Activated CD8-positive, alpha-beta memory T cell treated with anti-CD3 and anti-CD28 coated beads for 36 hours (primary cell): Measurements from ENCODE around the gene USB1. TPM values are rescaled to one million over a fixed set of nuclear protein-coding genes. Genes with fewer than 3 reads are reported as not detected.

Experiments
- CTCF ChIA-PET: fragments of 350-600 bp; sonication (Branson Sonifier 250); formaldehyde crosslinking; loops from one replicate; lab custom pipeline; 2021; ENCODE audit warnings: antibody characterized with exemption; lab: Charles Lee
- POLR2A ChIA-PET: fragments of 350-600 bp; sonication (Branson Sonifier 250); formaldehyde crosslinking; loops from one replicate; lab custom pipeline; 2021; ENCODE audit warnings: antibody characterized with exemption; lab: Charles Lee
- total RNA-seq, 2 experiments: library from RNA; stranded (reverse); gene quantifications; one replicate each; pipeline ENCODE4 v1.2.3, GENCODE V29; 2021

The USB1 gene
- total RNA-seq, 2 experiments from 2014 or later: 67.7 to 71.0 TPM

DNA sequence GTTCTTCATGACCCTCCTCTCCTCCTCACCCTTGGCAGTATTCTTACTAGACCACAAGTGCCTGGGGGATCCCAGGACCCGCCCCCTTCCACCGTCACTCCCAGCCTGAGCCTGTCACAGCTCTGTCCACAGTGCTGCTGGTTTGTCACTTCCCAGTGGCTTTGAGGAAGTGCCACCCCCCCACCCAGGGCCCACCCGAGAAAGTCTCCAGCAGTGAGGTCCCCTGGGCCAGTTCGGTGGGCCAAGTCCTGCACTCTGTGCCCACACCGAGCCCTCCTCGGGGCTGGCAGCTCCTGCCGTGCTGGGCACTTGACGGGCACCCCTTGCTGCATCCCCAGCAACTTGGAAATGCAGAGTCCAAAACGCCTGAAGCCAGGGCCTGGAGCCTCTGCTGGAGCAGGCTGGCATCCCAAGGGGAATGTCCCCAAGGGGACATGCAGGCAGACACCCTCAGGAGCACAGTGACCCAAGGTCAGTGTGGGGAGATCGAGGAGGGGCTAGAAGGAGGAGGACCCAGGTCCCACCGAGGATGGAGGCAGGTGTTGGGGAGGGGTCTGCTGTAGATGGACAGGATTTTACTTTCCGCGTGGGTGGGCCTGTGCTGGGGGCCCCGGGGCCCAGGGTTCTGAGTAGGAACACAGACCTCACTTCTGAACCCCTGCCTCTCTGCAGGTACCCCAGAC, 39.9 kb downstream of the USB1 start:
- ChIA-PET POLR2A (no interaction called here), CTCF (interaction anchor here (1.1 kb wide), 1 partner anchor 9 kb away, joined by 3 read pairs; no protein-coding TSS in a partner anchor)

DNA sequence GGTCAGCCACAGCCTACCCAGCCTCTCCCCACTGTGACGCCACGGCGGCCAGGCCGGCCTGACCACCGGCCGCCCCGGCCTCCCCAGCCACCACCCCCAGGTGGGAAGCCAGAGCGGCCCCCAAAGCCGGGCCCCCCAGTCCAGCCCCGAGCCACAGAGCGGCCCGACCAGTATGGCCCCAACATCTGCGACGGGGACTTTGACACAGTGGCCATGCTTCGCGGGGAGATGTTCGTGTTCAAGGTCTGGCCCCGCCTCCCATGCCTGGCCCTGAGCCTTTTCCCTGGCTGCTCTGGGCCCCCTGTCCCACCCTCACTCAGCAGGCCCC, 40.4 kb downstream of the USB1 start:
- POLR2A ChIA-PET: no interaction called here
- CTCF ChIA-PET: interaction anchor here (1.1 kb wide), 1 partner anchor 9 kb away, joined by 3 read pairs; no protein-coding TSS in a partner anchor

DNA sequence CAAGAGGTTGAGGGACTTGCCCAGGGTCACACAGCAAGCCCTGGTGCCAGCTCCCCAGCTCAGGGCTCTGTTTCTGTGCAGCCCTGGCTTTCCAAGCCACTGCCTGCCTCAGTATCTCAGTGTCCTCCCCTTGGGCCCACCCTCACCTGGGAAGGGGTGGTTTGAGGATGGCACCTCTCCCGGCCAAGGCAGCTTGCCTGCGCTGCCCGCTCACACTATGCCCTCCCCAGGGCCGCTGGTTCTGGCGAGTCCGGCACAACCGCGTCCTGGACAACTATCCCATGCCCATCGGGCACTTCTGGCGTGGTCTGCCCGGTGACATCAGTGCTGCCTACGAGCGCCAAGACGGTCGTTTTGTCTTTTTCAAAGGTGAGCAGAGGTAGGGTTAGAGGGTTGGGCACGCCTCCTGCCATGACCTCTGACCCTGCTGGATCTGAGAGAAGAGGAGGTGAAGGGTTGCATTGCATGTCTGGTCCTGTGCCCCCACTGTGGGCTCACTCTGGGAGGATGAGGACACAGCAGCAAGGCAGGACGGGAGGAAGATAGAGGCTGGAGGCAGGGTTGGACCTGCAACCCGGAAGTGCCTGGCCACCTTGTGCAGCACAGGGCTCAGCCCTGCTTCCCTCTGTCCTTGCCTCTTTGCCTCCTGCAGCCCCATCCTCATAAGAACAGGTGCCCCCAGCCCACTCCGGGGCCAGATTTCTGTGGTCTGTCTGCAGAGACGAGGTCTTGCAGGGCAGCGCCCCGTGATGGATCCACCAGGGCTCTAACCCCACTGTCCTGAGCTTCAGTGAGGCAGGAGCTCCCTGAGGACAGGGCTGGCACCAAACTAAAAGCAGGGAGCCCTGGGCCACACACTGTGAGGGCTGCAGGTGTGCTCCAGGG, 41.0 kb downstream of the USB1 start:
- CTCF ChIA-PET: interaction anchor here (1.1 kb wide), 1 partner anchor 10 kb away, joined by 3 read pairs; no protein-coding TSS in a partner anchor
- POLR2A ChIA-PET: no interaction called here

DNA sequence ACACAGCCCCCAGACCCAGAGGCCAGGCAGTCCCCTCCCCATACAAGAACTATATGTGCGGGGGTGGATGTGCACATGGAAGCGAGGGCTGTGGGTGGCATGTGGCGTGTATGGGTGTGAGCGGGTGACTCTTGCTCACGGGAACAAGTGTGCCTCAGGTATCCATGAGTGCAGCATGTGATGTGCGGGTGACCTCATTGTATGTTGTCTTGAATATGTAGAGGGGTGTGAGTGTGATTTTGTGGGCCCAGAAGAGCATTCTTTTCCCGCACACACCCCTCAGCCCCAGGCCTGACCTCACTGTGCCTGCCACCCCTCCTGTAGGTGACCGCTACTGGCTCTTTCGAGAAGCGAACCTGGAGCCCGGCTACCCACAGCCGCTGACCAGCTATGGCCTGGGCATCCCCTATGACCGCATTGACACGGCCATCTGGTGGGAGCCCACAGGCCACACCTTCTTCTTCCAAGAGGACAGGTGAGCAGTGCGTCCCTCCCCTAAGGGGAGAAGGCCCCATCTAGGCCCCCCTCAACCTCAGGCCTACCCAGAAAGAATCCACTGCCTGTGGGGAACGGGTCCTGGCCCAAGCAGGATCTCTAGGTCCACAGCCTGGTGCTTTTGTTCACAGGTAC, 41.8 kb downstream of the USB1 start:
- CTCF ChIA-PET: no interaction called here
- POLR2A ChIA-PET: no interaction called here

DNA sequence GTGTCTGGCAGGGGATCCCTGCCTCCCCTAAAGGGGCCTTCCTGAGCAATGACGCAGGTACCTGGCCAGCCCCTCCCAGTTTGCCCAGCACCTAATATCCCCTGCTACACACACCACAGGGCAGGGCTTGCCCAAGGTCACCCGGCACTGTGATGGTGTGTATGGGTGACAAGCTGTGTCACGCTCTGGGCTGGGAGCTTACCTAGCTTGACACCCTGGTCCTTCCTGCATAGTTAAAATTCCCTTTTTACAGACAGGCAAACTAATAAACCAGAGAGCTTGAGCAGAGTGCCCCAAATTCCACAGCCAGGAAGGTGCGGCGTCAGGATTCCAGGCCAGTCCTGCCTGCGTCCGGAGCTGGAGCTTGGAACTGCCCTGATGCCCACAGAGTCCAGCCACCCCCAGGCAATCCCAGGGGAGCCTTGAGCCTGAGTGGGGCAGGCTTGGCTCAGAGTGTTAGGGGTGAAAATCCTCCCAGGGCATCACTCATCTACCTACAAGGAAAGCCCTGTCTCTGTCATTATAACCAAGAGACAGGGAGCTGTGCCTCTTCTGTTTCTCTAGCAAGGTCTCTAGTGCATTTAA, 42.5 kb downstream of the USB1 start:
- ChIA-PET CTCF (interaction anchor here (0.9 kb wide), 1 partner anchor 54 kb away, joined by 3 read pairs; no protein-coding TSS in a partner anchor), POLR2A (no interaction called here)

DNA sequence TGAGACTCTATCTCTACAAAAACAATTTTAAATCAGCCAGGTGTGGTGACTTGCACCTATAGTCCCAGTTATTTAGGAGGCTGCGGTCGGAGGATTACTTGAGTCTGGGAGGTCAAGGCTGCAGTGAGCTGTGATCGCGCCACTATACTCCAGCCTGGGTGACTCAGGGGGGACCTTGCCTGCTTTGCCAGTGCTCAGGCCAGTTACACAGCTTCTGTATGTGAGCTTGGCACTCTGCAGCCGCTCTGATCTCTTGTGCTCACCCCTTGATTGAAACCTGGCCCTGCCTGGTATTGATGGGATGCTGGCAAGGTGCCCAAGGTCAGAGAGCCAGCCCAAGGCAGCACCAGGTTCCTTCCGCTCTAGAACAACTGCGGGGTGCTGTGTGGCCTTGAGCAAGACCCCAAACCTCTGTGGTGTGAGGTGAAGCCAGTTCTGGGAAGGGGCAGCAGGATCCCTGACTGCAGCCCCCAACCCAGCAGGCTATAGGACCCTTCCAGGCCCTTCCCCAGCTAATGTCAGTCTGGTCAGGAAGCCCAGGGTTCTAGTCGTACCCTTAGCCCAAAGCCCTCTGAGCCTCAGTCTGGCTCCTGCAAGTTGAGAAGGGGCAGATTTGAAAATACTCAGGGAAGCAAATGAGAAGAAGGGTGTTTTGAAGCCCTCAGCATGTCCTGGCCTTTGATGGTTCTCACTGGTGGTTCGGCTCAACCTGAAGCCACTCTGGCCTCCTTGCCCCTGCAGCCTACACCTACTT, 43.2 kb downstream of the USB1 start:
- CTCF ChIA-PET: interaction anchor here (0.9 kb wide), 1 partner anchor 53 kb away, joined by 3 read pairs; no protein-coding TSS in a partner anchor
- POLR2A ChIA-PET: no interaction called here

DNA sequence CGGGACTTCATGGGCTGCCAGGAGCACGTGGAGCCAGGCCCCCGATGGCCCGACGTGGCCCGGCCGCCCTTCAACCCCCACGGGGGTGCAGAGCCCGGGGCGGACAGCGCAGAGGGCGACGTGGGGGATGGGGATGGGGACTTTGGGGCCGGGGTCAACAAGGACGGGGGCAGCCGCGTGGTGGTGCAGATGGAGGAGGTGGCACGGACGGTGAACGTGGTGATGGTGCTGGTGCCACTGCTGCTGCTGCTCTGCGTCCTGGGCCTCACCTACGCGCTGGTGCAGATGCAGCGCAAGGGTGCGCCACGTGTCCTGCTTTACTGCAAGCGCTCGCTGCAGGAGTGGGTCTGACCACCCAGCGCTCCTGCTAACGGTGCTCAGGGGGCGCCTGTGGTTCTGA, 43.9 kb downstream of the USB1 start:
- ChIA-PET POLR2A (no interaction called here), CTCF (no interaction called here)

DNA sequence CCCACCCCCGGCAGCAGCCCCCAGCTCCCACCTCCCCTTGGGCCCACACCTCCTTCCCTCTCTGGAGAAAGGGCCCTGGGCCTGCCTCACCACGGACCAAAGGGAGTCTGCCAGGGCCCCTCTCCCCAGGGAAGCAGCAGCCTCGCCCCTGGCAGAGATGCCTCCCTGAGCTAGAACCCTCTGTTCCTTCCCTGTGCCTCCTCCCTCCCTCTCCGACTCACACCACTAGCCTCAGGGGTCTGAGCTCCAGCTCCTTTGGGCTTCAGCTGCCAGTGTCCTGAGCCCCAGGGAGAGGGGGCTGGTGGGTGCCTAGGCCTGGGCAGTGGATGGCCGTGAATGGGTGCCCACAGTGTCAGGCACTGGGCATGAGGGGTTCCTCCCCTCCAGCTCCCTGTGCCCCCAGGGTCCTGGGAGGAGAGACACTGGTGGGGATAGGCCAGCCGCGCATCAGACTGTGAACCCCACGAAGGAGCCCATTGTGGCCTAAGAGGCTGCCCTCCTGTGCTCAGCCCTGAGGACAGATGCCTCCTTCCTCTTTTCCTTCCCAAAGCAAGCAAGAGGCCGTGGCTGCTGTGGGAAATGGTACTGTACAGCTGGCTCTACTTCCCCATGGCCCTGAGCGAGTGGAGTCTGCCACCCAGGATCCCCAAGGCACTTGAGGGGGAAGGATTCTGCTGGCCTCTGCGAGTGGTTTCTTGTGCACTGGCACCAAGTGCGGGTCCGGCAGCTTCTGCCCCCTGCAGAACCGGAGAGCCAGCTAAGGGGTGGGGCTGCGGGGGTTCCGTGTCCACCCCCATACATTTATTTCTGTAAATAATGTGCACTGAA, 45.1 kb downstream of the USB1 start:
- CTCF ChIA-PET: no interaction called here

DNA sequence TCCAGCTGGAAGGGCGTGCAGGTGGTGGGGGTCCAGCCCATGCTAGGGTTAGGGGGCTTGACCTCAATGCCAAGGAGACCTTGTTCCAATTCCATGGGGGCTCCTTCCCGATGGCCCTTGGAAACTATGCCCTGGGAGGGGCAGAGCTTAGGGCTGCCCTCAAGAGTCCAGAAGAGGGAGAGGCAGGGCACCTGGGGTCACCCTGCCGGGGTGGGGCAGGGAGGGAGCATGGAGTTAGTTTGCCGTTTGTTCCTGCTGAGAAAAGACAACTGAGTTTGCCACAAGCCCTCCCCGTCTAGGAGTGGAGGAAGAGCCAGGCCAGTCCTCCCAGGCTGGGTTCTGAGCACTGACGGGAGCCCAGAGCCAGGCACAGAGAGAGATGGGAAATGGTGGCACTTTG, 45.7 kb downstream of the USB1 start:
- ChIA-PET POLR2A (no interaction called here), CTCF (no interaction called here)

More for the DNA sequence above, 45.1 kb downstream of the USB1 start:
- POLR2A ChIA-PET: no interaction called here

DNA sequence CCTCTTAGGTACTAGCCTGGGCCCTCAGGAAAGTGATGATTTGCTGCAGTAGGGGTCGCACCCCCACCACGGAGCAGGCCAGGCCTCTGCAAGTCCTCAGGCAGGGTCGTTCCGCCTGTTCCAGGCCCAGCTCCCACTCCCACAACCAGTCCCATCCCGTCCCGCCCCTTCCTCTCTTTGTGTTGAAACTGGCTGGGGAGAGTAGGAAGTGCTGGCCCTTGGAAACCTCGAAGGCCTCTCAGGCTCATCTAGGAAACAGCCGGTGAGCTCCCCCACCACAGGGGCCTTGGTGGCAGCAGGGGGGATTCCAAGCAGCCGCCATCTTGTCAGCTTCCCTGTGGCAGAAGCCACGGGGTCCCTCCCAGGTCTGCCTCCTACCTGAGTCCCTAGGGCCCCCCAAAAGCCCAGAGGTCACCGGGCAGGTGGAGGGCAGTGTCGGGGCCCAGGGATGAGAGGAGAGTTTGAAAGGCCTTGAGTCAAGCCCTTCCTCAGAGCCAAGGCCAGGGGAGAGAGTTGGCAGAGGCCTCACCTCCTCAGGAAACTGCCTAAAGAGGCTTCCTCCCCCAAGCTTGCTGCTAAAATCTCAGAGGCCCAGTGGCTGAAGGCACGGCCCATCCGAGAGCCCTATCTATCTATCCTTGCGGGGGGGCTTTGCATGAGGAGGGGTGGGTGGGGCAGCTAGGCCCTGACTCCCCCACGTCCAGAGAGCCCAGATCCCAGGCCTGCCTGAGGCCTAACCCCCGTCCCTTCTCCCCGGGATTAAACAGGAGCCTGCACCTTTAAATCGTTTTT, 46.5 kb downstream of the USB1 start:
- CTCF ChIA-PET: no interaction called here

DNA sequence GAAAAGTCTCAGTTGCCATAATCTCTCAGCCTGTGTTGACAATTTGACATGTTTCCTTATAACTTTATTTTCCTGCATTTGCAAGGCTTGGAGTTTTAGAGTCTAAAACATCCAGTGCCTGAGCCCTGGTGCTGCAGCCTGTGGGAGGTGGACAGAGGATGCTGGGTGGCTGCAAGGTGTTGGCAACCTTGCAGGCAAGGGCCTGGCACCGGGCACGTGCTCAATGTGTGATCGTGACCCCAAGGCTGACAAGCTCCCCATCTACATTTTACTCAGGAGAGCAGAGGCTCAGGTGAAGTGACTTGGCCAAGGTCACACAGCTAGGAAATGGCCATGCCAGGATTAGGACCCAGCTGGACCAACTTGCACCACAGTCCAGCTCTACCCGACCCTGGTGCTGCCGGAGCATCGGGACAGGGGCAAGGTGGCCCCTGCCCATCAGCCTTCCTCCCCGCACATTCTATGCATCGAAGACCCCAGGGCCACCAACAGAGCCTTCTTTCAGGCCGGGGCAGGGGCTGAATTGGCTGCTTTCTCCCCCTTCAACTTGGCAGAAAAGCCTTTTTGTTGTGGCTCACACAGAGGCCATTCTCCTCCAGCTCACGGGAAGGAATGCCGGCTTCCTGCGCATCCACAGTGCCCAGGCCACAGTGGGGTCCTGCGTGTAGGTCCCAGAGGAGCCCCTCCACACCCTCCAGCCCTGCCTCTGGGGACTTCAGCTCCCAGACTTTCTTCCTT, 47.5 kb downstream of the USB1 start:
- ChIA-PET CTCF (no interaction called here), POLR2A (no interaction called here)

More for the DNA sequence above, 46.5 kb downstream of the USB1 start:
- POLR2A ChIA-PET: no interaction called here

DNA sequence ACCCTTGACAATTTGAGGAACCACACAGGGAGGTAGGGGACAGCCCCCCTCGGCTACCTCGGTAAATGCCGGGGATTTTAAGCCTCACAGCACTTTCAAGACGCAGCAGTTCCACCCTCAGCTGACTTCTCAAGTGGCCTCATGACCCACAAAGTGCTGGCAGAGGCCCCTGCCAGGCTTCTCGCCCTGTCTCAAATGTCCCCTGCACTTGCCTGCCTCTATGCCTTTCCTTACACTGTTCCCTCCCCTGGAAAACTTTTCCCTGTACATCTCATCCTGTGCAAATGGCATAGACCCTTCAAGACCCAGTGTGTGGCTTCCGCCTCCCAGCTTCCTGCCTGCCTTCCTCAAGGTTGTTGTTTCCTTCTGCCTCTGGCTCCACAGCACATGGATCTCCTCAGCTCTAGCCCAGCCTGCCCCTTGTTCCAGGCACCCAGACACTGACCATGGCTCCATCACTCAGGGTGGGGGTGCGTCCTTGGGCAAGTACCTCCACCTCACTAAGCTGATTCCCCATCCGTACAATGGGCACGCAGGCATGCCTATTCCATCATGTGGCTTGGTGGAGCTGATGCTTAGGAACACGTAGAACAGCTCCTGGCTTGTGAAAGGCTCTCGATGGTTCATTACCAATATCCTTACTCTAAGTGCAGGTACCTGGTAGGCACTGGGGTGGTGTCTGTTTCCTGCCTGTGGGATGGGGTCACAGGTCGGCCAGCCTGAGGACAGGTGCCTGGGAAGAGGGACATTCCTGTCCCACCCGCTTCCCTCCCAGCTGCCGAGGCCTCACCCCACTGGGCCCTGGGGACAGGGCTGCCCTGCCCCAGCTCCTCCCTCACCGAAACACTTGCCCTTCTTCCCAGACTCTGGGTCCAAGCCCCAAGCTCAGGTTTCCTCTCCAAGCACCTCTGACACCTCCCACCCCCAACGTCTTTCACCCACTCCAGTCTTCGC, 48.3 kb downstream of the USB1 start:
- ChIA-PET POLR2A (no interaction called here), CTCF (interaction anchor here (0.8 kb wide), 1 partner anchor 51 kb away, joined by 3 read pairs; no protein-coding TSS in a partner anchor)

DNA sequence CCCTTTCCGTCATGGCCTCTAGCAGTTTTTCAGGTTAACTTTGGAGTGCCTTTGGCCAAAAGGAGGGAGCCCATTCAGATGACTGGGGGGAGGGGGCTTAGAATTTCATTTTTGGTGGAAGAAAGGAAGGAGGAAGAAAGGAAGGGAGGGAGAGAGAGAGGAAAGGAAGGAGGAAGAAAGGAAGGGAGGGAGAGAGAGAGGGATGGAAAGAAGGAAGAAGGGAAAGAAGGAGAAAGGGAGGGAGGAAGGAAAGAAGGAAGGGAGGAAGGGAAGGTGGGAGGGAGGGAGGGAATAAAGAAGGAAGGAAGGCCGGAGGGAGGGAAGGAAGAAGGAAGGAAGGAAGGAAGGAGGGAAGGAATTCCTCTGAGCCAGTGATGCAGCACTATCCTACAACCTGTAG, 50.1 kb downstream of the USB1 start:
- POLR2A ChIA-PET: no interaction called here

DNA sequence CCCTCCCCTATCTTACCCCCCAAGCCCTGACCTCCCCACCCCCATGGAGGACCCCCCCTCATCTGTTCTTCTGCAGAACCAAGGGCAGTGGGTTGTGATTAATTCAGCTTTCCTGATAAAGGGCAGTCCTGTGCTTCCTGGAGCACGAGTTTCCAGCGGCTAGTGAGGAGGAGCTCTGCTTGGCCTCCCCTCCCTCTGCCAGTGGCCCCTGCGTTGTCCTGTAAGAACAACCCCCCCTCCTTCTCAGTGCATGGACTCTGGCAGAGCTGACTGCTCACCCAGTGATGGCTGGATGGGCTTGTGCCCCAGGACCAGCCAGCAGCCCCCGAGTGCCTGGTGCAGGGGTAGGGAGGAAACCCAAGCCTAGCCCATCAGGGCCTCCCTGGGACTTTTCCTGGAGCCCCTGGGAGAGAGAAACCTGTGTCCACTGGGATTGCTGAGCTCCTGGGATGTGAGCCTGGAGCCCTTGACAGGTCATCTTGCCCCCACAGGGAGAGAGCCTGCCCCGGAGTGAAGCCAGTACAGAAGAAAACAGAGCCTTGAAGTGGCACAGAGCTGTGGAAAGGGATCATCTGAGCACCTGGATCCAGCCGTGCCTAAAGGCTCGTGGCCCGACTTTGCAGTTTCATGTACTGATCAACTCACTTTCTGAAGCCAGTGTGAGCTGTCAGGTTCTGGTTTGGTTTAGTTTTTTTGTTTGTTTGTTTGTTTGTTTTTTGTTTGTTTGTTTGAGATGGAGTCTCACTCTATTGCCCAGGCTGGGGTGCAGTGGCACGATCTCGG, 50.8 kb downstream of the USB1 start:
- POLR2A ChIA-PET: no interaction called here
- CTCF ChIA-PET: interaction anchor here (0.7 kb wide), 1 partner anchor 110 kb away, joined by 3 read pairs; no protein-coding TSS in a partner anchor

More for the DNA sequence above, 50.1 kb downstream of the USB1 start:
- CTCF ChIA-PET: no interaction called here

DNA sequence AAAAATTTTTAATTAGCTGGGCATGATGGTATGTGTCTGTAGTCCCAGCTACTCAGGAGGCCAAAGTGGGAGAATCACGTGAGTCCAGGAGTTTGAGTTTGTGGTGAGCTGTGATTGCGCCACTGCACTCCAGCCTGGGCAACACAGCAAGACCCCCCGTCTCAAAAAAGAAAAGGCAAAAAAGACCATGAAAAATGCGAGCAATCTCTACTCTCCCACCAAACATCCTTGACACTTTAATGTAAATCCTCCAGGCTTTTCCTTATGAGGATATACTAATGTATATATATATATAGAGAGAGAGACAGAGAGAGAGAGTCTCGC, 52.4 kb downstream of the USB1 start:
- POLR2A ChIA-PET: no interaction called here

More for the DNA sequence above, 52.4 kb downstream of the USB1 start:
- CTCF ChIA-PET: no interaction called here
